ENCODE measurements around the gene GBX2. TPM values are rescaled to one million over a fixed set of nuclear protein-coding genes. Genes with fewer than 3 reads are reported as not detected.

The GBX2 gene
- total and polyA plus RNA-seq, 3 experiments from 2014 or later: not detected

DNA sequence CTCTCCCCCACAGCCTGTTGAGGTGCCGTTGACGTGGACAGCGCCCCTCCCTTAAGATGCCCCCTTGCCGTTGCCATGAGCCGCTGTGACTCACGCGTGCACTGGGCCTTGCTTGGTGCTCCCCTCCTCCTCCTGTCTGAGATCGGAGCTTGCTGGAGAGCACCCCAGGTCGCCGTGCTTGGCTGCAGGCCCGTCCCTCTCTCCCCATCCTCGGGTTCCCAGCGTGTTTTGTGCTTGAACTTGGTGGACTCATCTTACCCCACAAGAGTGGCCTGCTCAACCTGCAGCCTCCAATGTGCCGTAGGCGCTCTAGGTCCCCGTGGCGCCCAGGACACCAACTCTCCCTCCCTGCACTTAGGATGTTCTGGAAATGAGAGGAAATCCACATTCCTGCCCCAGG, 39.9 kb downstream of the GBX2 start:
- Histone ChIP-seq H3K36me3 (ENCODE audit: insufficient read depth, low read length) (no peaks in the 10 kb centered on the region), H3K9me3 (ENCODE audit: low read length) (no peaks in the 10 kb centered on the region), H3K27ac (ENCODE audit: low read depth, low read length) (no peak overlapping the region), H3K27me3 (ENCODE audit: insufficient read depth, low read length, poor library complexity, severe bottlenecking) (no peaks in the 10 kb centered on the region), H3K4me3 (ENCODE audit: low read length) (no peak overlapping the region), H3K4me1 (ENCODE audit: insufficient read depth, low read length) (no peaks in the 10 kb centered on the region)
- POLR2A ChIA-PET: no interaction called here
- peaks cover 0 to 5% of the 10 kb centered on the region in 2 donors for H3K27me3 Mint-ChIP-seq
- no peak overlapping the region for H3K4me3 Mint-ChIP-seq
- no peak overlapping the region for H3K27ac Mint-ChIP-seq
- peaks cover 0 to 3% (median 0%) of the 10 kb centered on the region in 3 donors for H3K36me3 Mint-ChIP-seq
- H3K4me1 Mint-ChIP-seq: no peaks in the 10 kb centered on the region
- no peaks in the 10 kb centered on the region for H3K9me3 Mint-ChIP-seq
- DNase-seq: no peak
- CTCF ChIA-PET: no interaction called here

DNA sequence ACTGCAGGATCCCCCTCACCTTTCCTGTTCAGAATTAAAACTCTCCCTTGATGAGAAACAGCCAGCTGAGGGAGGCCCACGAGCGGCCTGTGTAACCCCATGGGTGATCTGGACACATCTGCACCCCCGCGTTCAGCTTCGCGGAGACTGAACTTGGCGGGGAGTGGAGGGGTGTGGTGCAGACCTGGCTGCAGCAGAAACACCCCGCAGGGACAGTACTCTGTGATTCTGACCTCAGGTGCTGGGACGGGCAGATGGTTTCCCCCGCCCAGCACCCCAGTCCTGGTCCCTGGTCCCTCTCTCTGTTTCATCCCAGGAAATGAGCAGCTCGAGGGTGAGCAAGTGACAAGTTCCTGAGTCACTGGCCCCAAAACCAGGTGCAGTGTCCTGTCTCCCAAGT, 41.2 kb downstream of the GBX2 start:
- Histone ChIP-seq H3K36me3 (ENCODE audit: insufficient read depth, low read length) (no peaks in the 10 kb centered on the region), H3K4me1 (ENCODE audit: insufficient read depth, low read length) (no peaks in the 10 kb centered on the region), H3K27ac (ENCODE audit: low read depth, low read length) (no peak overlapping the region), H3K4me3 (ENCODE audit: low read length) (no peak overlapping the region), H3K27me3 (ENCODE audit: insufficient read depth, low read length, poor library complexity, severe bottlenecking) (no peaks in the 10 kb centered on the region), H3K9me3 (ENCODE audit: low read length) (no peaks in the 10 kb centered on the region)
- ChIA-PET POLR2A (no interaction called here), CTCF (no interaction called here)
- peaks cover 0 to 5% of the 10 kb centered on the region in 2 donors for H3K27me3 Mint-ChIP-seq
- H3K4me1 Mint-ChIP-seq: no peaks in the 10 kb centered on the region
- H3K9me3 Mint-ChIP-seq: no peaks in the 10 kb centered on the region
- H3K4me3 Mint-ChIP-seq: no peak overlapping the region
- no peak for DNase-seq
- no peak overlapping the region for H3K27ac Mint-ChIP-seq
- peaks cover 0 to 3% (median 0%) of the 10 kb centered on the region in 3 donors for H3K36me3 Mint-ChIP-seq

DNA sequence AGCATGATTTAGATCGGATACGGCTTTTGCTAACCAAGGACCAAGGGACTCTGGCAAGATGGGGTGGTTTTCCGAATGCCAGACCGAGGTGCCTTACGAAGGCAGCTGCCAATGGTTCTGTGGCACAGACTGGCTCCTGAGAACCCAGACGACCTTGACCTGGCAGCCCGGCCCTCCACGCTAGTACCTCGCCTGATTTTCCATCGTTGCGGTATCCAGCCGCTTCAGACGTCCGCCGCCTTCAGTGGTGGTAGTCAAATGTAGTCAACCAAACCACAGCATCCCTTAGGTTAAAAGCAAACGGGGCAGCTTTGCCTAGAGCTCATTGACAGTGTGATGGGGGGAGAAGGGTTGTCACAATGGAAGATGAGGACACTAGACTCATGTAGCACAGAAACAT, 42.6 kb downstream of the GBX2 start:
- DNase-seq: no peak
- peak overlapping the region in 1 of 8 donors; percentile 11 for H3K27ac Mint-ChIP-seq
- no peak overlapping the region for H3K4me3 Mint-ChIP-seq
- H3K27ac ChIP-seq (ENCODE audit: low read depth, low read length): no peak overlapping the region
- H3K4me1 Mint-ChIP-seq: no peaks in the 10 kb centered on the region
- ChIA-PET POLR2A (no interaction called here), CTCF (no interaction called here)
- H3K4me1 ChIP-seq (ENCODE audit: insufficient read depth, low read length): no peaks in the 10 kb centered on the region
- H3K36me3 ChIP-seq (ENCODE audit: insufficient read depth, low read length): no peaks in the 10 kb centered on the region
- no peaks in the 10 kb centered on the region for H3K9me3 Mint-ChIP-seq
- peaks cover 0 to 1% of the 10 kb centered on the region in 2 donors for H3K27me3 Mint-ChIP-seq
- no peaks in the 10 kb centered on the region for H3K27me3 ChIP-seq (ENCODE audit: insufficient read depth, low read length, poor library complexity, severe bottlenecking)
- no peaks in the 10 kb centered on the region for H3K9me3 ChIP-seq (ENCODE audit: low read length)
- H3K36me3 Mint-ChIP-seq: peaks cover 0 to 3% (median 0%) of the 10 kb centered on the region in 3 donors
- no peak overlapping the region for H3K4me3 ChIP-seq (ENCODE audit: low read length)

DNA sequence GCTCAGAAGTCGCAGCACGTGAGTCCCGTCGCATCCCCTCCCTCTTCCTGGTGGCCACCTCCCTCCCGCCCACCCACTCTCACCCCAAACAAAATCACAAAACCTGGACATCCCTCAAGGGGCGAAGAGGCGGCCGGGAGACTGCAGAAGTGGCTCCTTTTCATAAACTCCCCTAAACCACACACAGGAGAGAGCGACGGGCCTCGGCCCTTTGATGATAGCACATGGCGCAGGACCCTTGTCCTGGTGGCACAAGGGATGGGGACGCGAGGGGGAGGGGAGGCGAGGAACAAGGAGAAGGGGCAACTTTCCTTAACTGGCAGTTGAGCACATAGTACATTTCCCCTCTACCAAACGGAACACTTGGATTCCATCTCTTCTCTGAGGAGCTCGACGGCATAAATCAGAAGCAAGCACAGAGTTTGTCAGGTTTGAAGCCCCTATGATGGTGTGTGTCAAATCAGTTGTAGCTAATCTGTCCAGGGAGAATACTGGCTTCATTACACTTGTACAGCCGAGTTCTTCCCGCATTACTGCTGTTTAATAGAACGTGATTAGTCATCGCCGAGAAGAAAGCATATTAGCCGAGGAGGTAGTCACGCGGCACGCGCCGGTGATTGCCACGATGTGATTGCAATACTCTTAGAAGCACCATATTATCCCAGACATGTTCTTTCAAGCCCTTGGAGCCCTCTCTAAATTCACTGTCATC, 43.8 kb downstream of the GBX2 start:
- H3K36me3 ChIP-seq (ENCODE audit: insufficient read depth, low read length): no peaks in the 10 kb centered on the region
- Mint-ChIP-seq H3K36me3 (peaks cover 0 to 3% (median 0%) of the 10 kb centered on the region in 3 donors), H3K9me3 (no peaks in the 10 kb centered on the region), H3K27me3 (peaks cover 0 to 4% of the 10 kb centered on the region in 2 donors), H3K4me1 (no peaks in the 10 kb centered on the region), H3K27ac (no peak overlapping the region), H3K4me3 (no peak overlapping the region)
- no peak overlapping the region for H3K4me3 ChIP-seq (ENCODE audit: low read length)
- POLR2A ChIA-PET: no interaction called here
- H3K27ac ChIP-seq (ENCODE audit: low read depth, low read length): no peak overlapping the region
- no peaks in the 10 kb centered on the region for H3K27me3 ChIP-seq (ENCODE audit: insufficient read depth, low read length, poor library complexity, severe bottlenecking)
- no peaks in the 10 kb centered on the region for H3K4me1 ChIP-seq (ENCODE audit: insufficient read depth, low read length)
- DNase-seq: no peak
- CTCF ChIA-PET: no interaction called here
- no peaks in the 10 kb centered on the region for H3K9me3 ChIP-seq (ENCODE audit: low read length)

DNA sequence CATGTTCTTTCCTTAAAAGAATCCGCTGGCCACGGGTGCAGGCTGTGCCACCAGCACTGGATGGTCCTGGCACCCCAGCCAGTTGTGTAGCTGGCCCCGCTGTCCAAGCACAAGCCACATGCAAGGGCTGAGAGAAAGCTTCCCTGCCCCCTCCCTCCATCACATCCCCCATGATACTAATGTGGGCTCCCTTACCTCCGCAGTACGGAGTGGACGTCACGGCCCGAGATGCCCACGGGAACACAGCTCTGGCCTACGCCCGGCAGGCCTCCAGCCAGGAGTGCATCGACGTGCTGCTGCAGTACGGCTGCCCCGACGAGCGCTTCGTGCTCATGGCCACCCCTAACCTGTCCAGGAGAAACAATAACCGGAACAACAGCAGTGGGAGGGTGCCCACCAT, 44.5 kb downstream of the GBX2 start:
- peaks cover 0 to 3% (median 0%) of the 10 kb centered on the region in 3 donors for H3K36me3 Mint-ChIP-seq
- no peak for DNase-seq
- H3K4me3 ChIP-seq (ENCODE audit: low read length): no peak overlapping the region
- H3K27me3 ChIP-seq (ENCODE audit: insufficient read depth, low read length, poor library complexity, severe bottlenecking): no peaks in the 10 kb centered on the region
- H3K4me3 Mint-ChIP-seq: no peak overlapping the region
- no peak overlapping the region for H3K27ac ChIP-seq (ENCODE audit: low read depth, low read length)
- no peaks in the 10 kb centered on the region for H3K9me3 Mint-ChIP-seq
- no peak overlapping the region for H3K27ac Mint-ChIP-seq
- no peaks in the 10 kb centered on the region for H3K36me3 ChIP-seq (ENCODE audit: insufficient read depth, low read length)
- ChIA-PET POLR2A (no interaction called here), CTCF (no interaction called here)
- no peaks in the 10 kb centered on the region for H3K9me3 ChIP-seq (ENCODE audit: low read length)
- H3K4me1 ChIP-seq (ENCODE audit: insufficient read depth, low read length): no peaks in the 10 kb centered on the region
- H3K27me3 Mint-ChIP-seq: peaks cover under 1 to 4% of the 10 kb centered on the region in 2 donors
- no peaks in the 10 kb centered on the region for H3K4me1 Mint-ChIP-seq

DNA sequence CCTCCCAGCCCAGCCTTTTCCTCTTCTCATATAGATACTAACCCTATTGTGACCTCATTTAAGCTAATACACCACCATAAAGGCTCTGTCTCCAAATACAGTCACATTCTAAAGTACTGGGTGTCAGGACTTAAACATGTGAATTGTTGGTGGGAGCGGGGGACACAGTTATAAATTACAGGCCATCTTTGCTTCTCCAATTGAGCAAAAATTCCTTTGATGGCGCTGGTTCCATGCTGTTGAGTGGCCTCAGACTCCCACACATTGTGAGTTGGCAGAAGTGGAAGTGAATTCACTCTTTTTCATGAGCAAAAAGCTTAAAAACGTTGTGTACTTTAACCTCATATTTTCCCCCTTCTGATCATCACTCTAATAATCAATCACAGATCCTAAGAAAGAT, 46.0 kb downstream of the GBX2 start:
- Mint-ChIP-seq H3K27ac (no peak overlapping the region), H3K9me3 (no peaks in the 10 kb centered on the region), H3K4me3 (no peak overlapping the region), H3K4me1 (no peaks in the 10 kb centered on the region), H3K27me3 (peaks cover 2 to 4% of the 10 kb centered on the region in 2 donors), H3K36me3 (peaks cover 0 to 3% (median 0%) of the 10 kb centered on the region in 3 donors)
- no peaks in the 10 kb centered on the region for H3K9me3 ChIP-seq (ENCODE audit: low read length)
- no peaks in the 10 kb centered on the region for H3K36me3 ChIP-seq (ENCODE audit: insufficient read depth, low read length)
- H3K4me3 ChIP-seq (ENCODE audit: low read length): no peak overlapping the region
- H3K4me1 ChIP-seq (ENCODE audit: insufficient read depth, low read length): no peaks in the 10 kb centered on the region
- CTCF ChIA-PET: no interaction called here
- H3K27ac ChIP-seq (ENCODE audit: low read depth, low read length): no peak overlapping the region
- POLR2A ChIA-PET: no interaction called here
- H3K27me3 ChIP-seq (ENCODE audit: insufficient read depth, low read length, poor library complexity, severe bottlenecking): no peaks in the 10 kb centered on the region
- DNase-seq: no peak

DNA sequence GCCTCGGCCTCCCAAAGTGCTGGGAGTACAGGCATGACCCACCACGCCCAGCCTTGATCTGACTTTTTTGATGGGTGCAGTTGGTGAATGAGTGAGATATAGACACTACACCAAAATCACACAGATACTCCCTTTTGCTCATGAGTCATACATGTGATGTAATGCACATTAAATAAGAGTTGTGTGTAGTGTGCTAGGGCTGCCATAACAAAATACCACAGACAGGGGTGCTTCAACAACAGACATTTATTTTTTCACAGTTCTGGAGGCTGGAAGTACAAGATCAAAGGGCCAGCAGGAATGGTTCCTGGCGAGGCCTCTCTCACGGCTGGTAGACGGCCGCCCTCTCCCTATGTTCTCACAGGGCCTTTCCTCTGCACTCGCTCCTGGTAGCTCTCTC, 46.6 kb downstream of the GBX2 start:
- Mint-ChIP-seq H3K27ac (peak overlapping the region in 1 of 8 donors; percentile 93), H3K9me3 (no peaks in the 10 kb centered on the region), H3K27me3 (peaks cover 2 to 4% of the 10 kb centered on the region in 2 donors), H3K4me3 (no peak overlapping the region), H3K36me3 (peaks cover 0 to 3% (median 0%) of the 10 kb centered on the region in 3 donors), H3K4me1 (no peaks in the 10 kb centered on the region)
- Histone ChIP-seq H3K4me1 (ENCODE audit: insufficient read depth, low read length) (no peaks in the 10 kb centered on the region), H3K27ac (ENCODE audit: low read depth, low read length) (no peak overlapping the region), H3K4me3 (ENCODE audit: low read length) (no peak overlapping the region), H3K9me3 (ENCODE audit: low read length) (no peaks in the 10 kb centered on the region), H3K36me3 (ENCODE audit: insufficient read depth, low read length) (no peaks in the 10 kb centered on the region), H3K27me3 (ENCODE audit: insufficient read depth, low read length, poor library complexity, severe bottlenecking) (no peaks in the 10 kb centered on the region)
- POLR2A ChIA-PET: no interaction called here
- DNase-seq: no peak
- CTCF ChIA-PET: no interaction called here

DNA sequence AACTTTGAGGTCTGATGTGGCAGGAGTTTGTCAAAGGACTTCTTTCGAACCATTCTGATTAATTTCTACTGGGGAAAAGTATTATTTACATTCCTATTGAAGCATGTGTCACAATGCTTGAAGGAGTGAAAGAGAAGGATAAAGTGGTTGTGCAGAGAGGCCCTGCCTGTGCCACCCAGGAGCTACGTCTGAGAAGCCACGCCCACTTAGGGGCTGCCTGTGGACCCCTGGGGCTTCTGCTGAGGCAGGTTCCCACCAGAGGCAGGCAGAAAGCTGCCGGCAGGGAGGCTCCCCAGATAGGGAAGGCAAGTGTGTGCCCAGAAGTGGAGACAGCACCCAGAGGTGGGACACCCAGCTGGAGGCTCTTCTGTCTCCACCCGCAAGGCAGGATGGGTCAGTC, 47.4 kb downstream of the GBX2 start:
- no peak for DNase-seq
- Mint-ChIP-seq H3K4me3 (no peak overlapping the region), H3K36me3 (peaks cover 0 to 3% (median 0%) of the 10 kb centered on the region in 3 donors), H3K4me1 (no peaks in the 10 kb centered on the region), H3K27me3 (peaks cover 2 to 4% of the 10 kb centered on the region in 2 donors), H3K27ac (no peak overlapping the region), H3K9me3 (no peaks in the 10 kb centered on the region)
- CTCF ChIA-PET: no interaction called here
- Histone ChIP-seq H3K4me1 (ENCODE audit: insufficient read depth, low read length) (no peaks in the 10 kb centered on the region), H3K27ac (ENCODE audit: low read depth, low read length) (no peak overlapping the region), H3K9me3 (ENCODE audit: low read length) (no peaks in the 10 kb centered on the region), H3K36me3 (ENCODE audit: insufficient read depth, low read length) (no peaks in the 10 kb centered on the region), H3K27me3 (ENCODE audit: insufficient read depth, low read length, poor library complexity, severe bottlenecking) (no peaks in the 10 kb centered on the region), H3K4me3 (ENCODE audit: low read length) (no peak overlapping the region)
- POLR2A ChIA-PET: no interaction called here

All from CD8-positive, alpha-beta memory T cell (primary cell).